ENCODE results near the gene IL23A.
A peak's percentile ranks its signal among the peaks of the same experiment; 100 is the strongest.
"Not testable (repeated sequence)": the region's sequence is repeated elsewhere in the genome, so short reads cannot be mapped to it uniquely, and the experiment has no call there.

The IL23A gene

DNA sequence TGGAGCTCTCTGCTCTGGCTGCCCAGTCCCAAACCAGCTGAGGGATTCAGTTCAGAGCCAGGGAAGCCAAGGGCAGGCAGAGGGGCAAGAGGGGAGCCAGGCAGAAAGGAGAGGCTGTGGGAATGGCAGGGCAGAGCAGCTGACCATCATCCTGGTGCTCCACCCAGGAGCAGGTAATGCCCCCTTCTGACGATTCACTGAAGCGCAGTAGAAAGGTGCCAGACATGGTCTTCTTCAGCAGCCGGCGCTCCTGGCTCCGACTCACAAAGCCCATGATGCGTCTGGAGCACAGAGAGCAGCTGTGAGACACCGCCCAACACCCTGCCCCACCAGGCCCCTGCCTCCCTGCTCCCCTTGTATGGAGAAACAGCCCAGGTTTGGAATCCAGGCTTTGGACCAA, 8.0 kb downstream of the IL23A start:
- H3K4me2 ChIP-seq, result no peak overlapping the region
- no peaks in the 10 kb centered on the region for H3K9me3 ChIP-seq (replicated peaks in 1 of 11)
- peaks cover 0 to 9% (median 0%) of the 10 kb centered on the region in 11 experiments; a peak in 3 of 22 replicates for H4K20me1 ChIP-seq
- TF ChIP-seq Cebpa-rat (IDR thresholded peaks at IDR 0.05), result no peak
- no peaks in the 10 kb centered on the region for H3K4me1 ChIP-seq
- H3K27me3 ChIP-seq, result no peaks in the 10 kb centered on the region
- no peak overlapping the region for H3K27ac ChIP-seq
- no peak overlapping the region for H3K9ac ChIP-seq
- H3K36me3 ChIP-seq, result peaks cover 87 to 100% (median 94%) of the 10 kb centered on the region in 11 experiments
- no peak overlapping the region for H3K4me3 ChIP-seq

GRCh38 chr12:56347255-56347654, 8.6 kb downstream of the IL23A start:
- peaks cover 89 to 100% (median 95%) of the 10 kb centered on the region in 11 experiments for H3K36me3 ChIP-seq

DNA sequence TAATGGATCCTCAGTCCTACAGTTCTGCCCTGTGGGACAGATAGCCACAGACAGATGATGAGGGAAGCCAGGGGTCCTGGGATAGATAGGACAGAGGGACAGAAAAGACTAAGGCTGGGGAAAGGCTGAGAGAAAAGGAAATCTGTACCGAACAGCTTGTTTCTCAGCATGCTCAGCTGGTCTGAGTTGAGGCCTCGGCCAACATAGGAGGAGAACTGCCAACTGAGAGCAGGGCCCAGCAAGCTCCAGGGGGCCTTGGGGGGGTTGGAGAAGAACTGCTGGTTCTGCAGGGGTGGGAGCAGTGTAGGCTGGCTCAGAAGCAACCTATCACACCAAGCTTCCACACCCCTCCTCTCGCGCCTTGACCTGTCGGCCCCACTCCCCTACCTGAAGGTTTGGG, 10.1 kb downstream of the IL23A start:
- Histone ChIP-seq H3K27me3 (no peaks in the 10 kb centered on the region), H3K4me2 (no peak overlapping the region), H4K20me1 (peaks cover 0 to 9% (median 0%) of the 10 kb centered on the region in 11 experiments; a peak in 3 of 22 replicates), H3K4me3 (no peak overlapping the region), H3K9me3 (replicated peaks in 1 of 11) (no peaks in the 10 kb centered on the region), H3K4me1 (no peaks in the 10 kb centered on the region), H3K36me3 (peaks cover 88 to 100% (median 95%) of the 10 kb centered on the region in 11 experiments), H3K9ac (no peak overlapping the region), H3K27ac (no peak overlapping the region)
- no peak for TF ChIP-seq Cebpa-rat (IDR thresholded peaks at IDR 0.05)

More at GRCh38 chr12:56347255-56347654, 8.6 kb downstream of the IL23A start:
- not testable (repeated sequence) for H4K20me1 ChIP-seq; H3K9ac ChIP-seq; H3K4me1 ChIP-seq; H3K4me2 ChIP-seq; H3K27ac ChIP-seq; H3K9me3 ChIP-seq (replicated peaks in 1 of 11); H3K27me3 ChIP-seq; H3K4me3 ChIP-seq

DNA sequence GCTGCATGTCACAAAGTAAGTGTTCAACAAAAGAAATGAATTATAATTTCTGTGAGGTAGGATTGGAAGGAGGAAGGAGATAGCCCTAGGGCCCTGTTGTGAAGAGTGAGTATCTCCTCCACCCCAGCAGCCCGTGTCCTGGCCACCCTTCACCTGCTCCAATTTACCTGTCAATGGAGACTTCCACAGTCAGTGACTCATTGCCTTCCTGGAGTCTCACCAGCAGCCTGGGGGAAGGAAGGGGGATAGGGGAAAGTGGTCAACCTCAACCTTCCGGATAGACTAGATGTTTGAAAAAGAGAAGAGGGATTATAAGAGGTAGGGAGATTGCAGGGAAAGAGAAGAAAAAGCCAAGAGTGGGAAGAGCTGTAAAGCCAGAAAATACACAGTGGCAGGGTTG, 12.0 kb downstream of the IL23A start:
- H3K4me1 ChIP-seq, result no peaks in the 10 kb centered on the region
- no peaks in the 10 kb centered on the region for H3K27me3 ChIP-seq
- H3K4me2 ChIP-seq, result no peak overlapping the region
- no peaks in the 10 kb centered on the region for H3K9me3 ChIP-seq (replicated peaks in 1 of 11)
- no peak for TF ChIP-seq Cebpa-rat (IDR thresholded peaks at IDR 0.05)
- H3K27ac ChIP-seq, result no peak overlapping the region
- peaks cover 0 to 11% (median 0%) of the 10 kb centered on the region in 11 experiments; a peak in 3 of 22 replicates for H4K20me1 ChIP-seq
- no peak overlapping the region; a peak in 1 of 22 replicates for H3K9ac ChIP-seq
- H3K36me3 ChIP-seq, result peaks cover 90 to 99% (median 95%) of the 10 kb centered on the region in 11 experiments
- H3K4me3 ChIP-seq, result no peak overlapping the region

GRCh38 chr12:56351325-56351724, 12.6 kb downstream of the IL23A start:
- no peak overlapping the region; a peak in 1 of 22 replicates for H3K9ac ChIP-seq
- H3K9me3 ChIP-seq (replicated peaks in 1 of 11), result no peaks in the 10 kb centered on the region
- no peaks in the 10 kb centered on the region for H3K27me3 ChIP-seq
- no peak overlapping the region for H3K27ac ChIP-seq
- no peak overlapping the region for H3K4me2 ChIP-seq
- TF ChIP-seq Cebpa-rat (IDR thresholded peaks at IDR 0.05), result no peak
- H3K36me3 ChIP-seq, result peaks cover 90 to 99% (median 95%) of the 10 kb centered on the region in 11 experiments
- peaks cover 0 to 18% (median 0%) of the 10 kb centered on the region in 11 experiments; a peak in 3 of 22 replicates for H4K20me1 ChIP-seq
- no peaks in the 10 kb centered on the region for H3K4me1 ChIP-seq
- no peak overlapping the region for H3K4me3 ChIP-seq

DNA sequence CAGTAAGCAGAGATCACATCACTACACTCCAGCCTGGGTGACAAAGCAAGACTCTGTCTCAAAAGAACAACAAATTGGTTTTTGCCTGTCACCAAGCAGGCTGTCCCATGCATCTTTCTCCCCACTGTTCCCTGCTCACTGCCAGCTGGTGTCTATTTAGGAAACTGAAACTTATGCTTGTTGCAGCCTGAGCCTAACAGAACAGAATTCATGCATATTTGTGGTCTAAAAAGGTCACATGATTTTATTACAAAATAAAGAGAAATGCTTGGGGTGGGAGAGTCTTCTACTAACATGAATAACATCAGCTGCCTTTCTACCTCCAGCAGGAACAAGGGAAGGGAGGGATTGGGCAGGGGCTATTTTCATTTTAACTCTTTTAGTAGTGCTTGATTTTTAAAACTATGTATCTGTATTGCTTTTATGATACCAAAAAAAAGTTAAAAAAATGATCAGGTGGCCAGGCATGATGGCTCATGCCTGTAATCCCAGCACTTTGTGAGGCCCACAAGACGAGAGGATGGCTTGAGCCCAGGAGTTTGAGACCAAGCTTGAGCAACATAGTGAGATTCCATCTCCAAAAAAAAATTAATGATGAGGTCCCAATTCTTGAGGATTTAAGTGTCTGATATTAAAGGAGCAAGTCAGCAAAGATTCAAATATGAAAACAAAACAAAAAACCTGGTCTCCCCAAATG, 20.3 kb downstream of the IL23A start:
- H3K9ac ChIP-seq, result peak overlapping the region; percentile 85 to 92 (median 87)
- peaks cover 0 to 43% (median 0%) of the 10 kb centered on the region in 11 experiments; a peak in 2 of 22 replicates for H4K20me1 ChIP-seq
- peak overlapping the region; percentile 80 to 92 (median 84) for H3K4me3 ChIP-seq
- H3K27ac ChIP-seq, result peak overlapping the region; percentile 72 to 87 (median 82); a peak in 21 of 22 replicates
- H3K4me1 ChIP-seq, result peaks cover 23 to 37% (median 29%) of the 10 kb centered on the region in 10 experiments
- H3K4me2 ChIP-seq, result peak overlapping the region; percentile 84 to 99 (median 89)
- no peaks in the 10 kb centered on the region for H3K9me3 ChIP-seq (replicated peaks in 1 of 11)
- no peaks in the 10 kb centered on the region for H3K27me3 ChIP-seq
- no peak for TF ChIP-seq Cebpa-rat (IDR thresholded peaks at IDR 0.05)
- H3K36me3 ChIP-seq, result peaks cover 24 to 39% (median 27%) of the 10 kb centered on the region in 11 experiments

GRCh38 chr12:56359851-56360767, 21.4 kb downstream of the IL23A start, which contains the start of gene STAT2:
STAT2 (minus strand) TSS chr12:56360107; CDS start chr12:56356571, 3,536 bp downstream.
- peak within 1 kb of the TSS; percentile 84 to 99 (median 89) for H3K4me2 ChIP-seq
- H3K27me3 ChIP-seq, result no peaks in the 10 kb centered on the region
- peak within 1 kb of the TSS; percentile 80 to 92 (median 84) for H3K4me3 ChIP-seq
- H3K9ac ChIP-seq, result peak within 1 kb of the TSS; percentile 85 to 92 (median 87)
- peaks cover 23 to 37% (median 29%) of the 10 kb centered on the region in 10 experiments for H3K4me1 ChIP-seq
- H3K27ac ChIP-seq, result peak within 1 kb of the TSS; percentile 72 to 93 (median 84)
- H3K36me3 ChIP-seq, result peaks cover 13 to 28% (median 16%) of the 10 kb centered on the region in 11 experiments
- no peak for TF ChIP-seq Cebpa-rat (IDR thresholded peaks at IDR 0.05)
- H3K9me3 ChIP-seq (replicated peaks in 1 of 11), result no peaks in the 10 kb centered on the region
- peaks cover 0 to 34% (median 0%) of the 10 kb centered on the region in 11 experiments; a peak in 2 of 22 replicates for H4K20me1 ChIP-seq

- peaks cover 0 to 13% (median under 1%) of the 10 kb centered on the region in 11 experiments; a peak in 9 of 22 replicates for H3K36me3 ChIP-seq
- H3K4me3 ChIP-seq, result no peak overlapping the region
- H3K27me3 ChIP-seq, result no peaks in the 10 kb centered on the region
- peaks cover 26 to 44% (median 31%) of the 10 kb centered on the region in 10 experiments for H3K4me1 ChIP-seq
- H3K9ac ChIP-seq, result no peak overlapping the region; a peak in 2 of 22 replicates
- peak overlapping the region in 9 of 11 experiments; percentile 1 to 91 (median 83); a peak in 11 of 22 replicates for H3K4me2 ChIP-seq
- no peak for TF ChIP-seq Cebpa-rat (IDR thresholded peaks at IDR 0.05)
- peak overlapping the region in 2 of 11 experiments; percentile 84 to 93; a peak in 4 of 22 replicates for H3K27ac ChIP-seq
- H4K20me1 ChIP-seq, result peaks cover 0 to 22% (median 0%) of the 10 kb centered on the region in 11 experiments; a peak in 2 of 22 replicates
- H3K9me3 ChIP-seq (replicated peaks in 1 of 11), result no peaks in the 10 kb centered on the region
These were observed 22.9 kb downstream of the IL23A start for GRCh38 chr12:56361487-56362129.

Measured in BLaER1 treated with 17β-estradiol and CSF1 and Interleukin-3, amounts not matched to agents 10 nM and 100 nM (cell line).